Activated T-cell treated with anti-CD3 and anti-CD28 coated beads, Interleukin-2, amount 50 U/mL, for 24 hours (primary cell): ENCODE results near the gene MACROD2.

Source experiments
- DNase-seq: peaks from one replicate; pipeline ENCODE4 v3.0.0-alpha.2; 2020
- H3K27ac Mint-ChIP-seq: 2 replicates; pipeline ENCODE4 v1.8.0; 2020; ENCODE audit warnings: mild to moderate bottlenecking, mixed read lengths
- H3K27me3 Mint-ChIP-seq: 2 replicates; pipeline ENCODE4 v1.8.0; 2020; ENCODE audit warnings: mixed read lengths
- H3K36me3 Mint-ChIP-seq: 2 replicates; pipeline ENCODE4 v1.8.0; 2020; ENCODE audit warnings: low read depth, mixed read lengths
- H3K4me1 Mint-ChIP-seq: 2 replicates; pipeline ENCODE4 v1.8.0; 2020; ENCODE audit warnings: low read depth, mixed read lengths
- H3K4me3 Mint-ChIP-seq: 2 replicates; pipeline ENCODE4 v1.8.0; 2020; ENCODE audit warnings: mild to moderate bottlenecking, moderate library complexity, mixed read lengths
- H3K9me3 Mint-ChIP-seq: 2 replicates; pipeline ENCODE4 v1.8.0; 2020; ENCODE audit warnings: mixed read lengths

The MACROD2 gene

GRCh38 chr20:15756002-15756753, 1760.9 kb downstream of the MACROD2 start:
- H3K27me3 Mint-ChIP-seq = no peaks in the 10 kb centered on the region

GRCh38 chr20:15756754-15757115, 1761.4 kb downstream of the MACROD2 start:
- no peak overlapping the region for H3K4me3 Mint-ChIP-seq
- peaks cover 5% of the 10 kb centered on the region for H3K9me3 Mint-ChIP-seq
- H3K4me1 Mint-ChIP-seq = no peaks in the 10 kb centered on the region
- H3K27me3 Mint-ChIP-seq = no peaks in the 10 kb centered on the region
- no peak overlapping the region for H3K27ac Mint-ChIP-seq
- H3K36me3 Mint-ChIP-seq = no peaks in the 10 kb centered on the region
- DNase-seq = no peak

More at GRCh38 chr20:15756002-15756753, 1760.9 kb downstream of the MACROD2 start:
- Mint-ChIP-seq H3K9me3 (peaks cover 5% of the 10 kb centered on the region), H3K27ac (no peak overlapping the region), H3K36me3 (no peaks in the 10 kb centered on the region), H3K4me1 (no peaks in the 10 kb centered on the region), H3K4me3 (no peak overlapping the region)
- no peak for DNase-seq

GRCh38 chr20:15759594-15759993, 1764.3 kb downstream of the MACROD2 start:
- H3K9me3 Mint-ChIP-seq = peaks cover 5% of the 10 kb centered on the region
- H3K27ac Mint-ChIP-seq = no peak overlapping the region
- H3K36me3 Mint-ChIP-seq = no peaks in the 10 kb centered on the region
- H3K4me3 Mint-ChIP-seq = no peak overlapping the region
- DNase-seq = no peak
- H3K27me3 Mint-ChIP-seq = no peaks in the 10 kb centered on the region
- H3K4me1 Mint-ChIP-seq = no peaks in the 10 kb centered on the region

- Mint-ChIP-seq H3K4me1 (no peaks in the 10 kb centered on the region), H3K9me3 (peaks cover 5% of the 10 kb centered on the region), H3K27ac (no peak overlapping the region), H3K4me3 (no peak overlapping the region), H3K27me3 (no peaks in the 10 kb centered on the region), H3K36me3 (no peaks in the 10 kb centered on the region)
- no peak for DNase-seq
These were observed 1764.8 kb downstream of the MACROD2 start for GRCh38 chr20:15760001-15760621.

- DNase-seq = no peak
- Mint-ChIP-seq H3K36me3 (no peaks in the 10 kb centered on the region), H3K27ac (no peak overlapping the region), H3K9me3 (no peaks in the 10 kb centered on the region), H3K4me3 (no peak overlapping the region), H3K27me3 (no peaks in the 10 kb centered on the region), H3K4me1 (no peaks in the 10 kb centered on the region)
These were observed 1768.0 kb downstream of the MACROD2 start for GRCh38 chr20:15763366-15763765.

- Mint-ChIP-seq H3K4me3 (no peak overlapping the region), H3K36me3 (no peaks in the 10 kb centered on the region), H3K27me3 (no peaks in the 10 kb centered on the region), H3K27ac (no peak overlapping the region), H3K4me1 (no peaks in the 10 kb centered on the region), H3K9me3 (no peaks in the 10 kb centered on the region)
- no peak for DNase-seq
These were observed 1772.3 kb downstream of the MACROD2 start for GRCh38 chr20:15767586-15767985.

- no peaks in the 10 kb centered on the region for H3K9me3 Mint-ChIP-seq
- H3K27me3 Mint-ChIP-seq = no peaks in the 10 kb centered on the region
- no peak overlapping the region for H3K27ac Mint-ChIP-seq
- H3K4me1 Mint-ChIP-seq = no peaks in the 10 kb centered on the region
- no peaks in the 10 kb centered on the region for H3K36me3 Mint-ChIP-seq
- no peak for DNase-seq
- H3K4me3 Mint-ChIP-seq = no peak overlapping the region
These were observed 1772.9 kb downstream of the MACROD2 start for GRCh38 chr20:15767999-15768741.

GRCh38 chr20:15772826-15773225, 1777.5 kb downstream of the MACROD2 start:
- H3K9me3 Mint-ChIP-seq = peaks cover 2% of the 10 kb centered on the region
- no peak for DNase-seq
- no peaks in the 10 kb centered on the region for H3K4me1 Mint-ChIP-seq
- H3K4me3 Mint-ChIP-seq = no peak overlapping the region
- no peaks in the 10 kb centered on the region for H3K27me3 Mint-ChIP-seq
- no peak overlapping the region for H3K27ac Mint-ChIP-seq
- no peaks in the 10 kb centered on the region for H3K36me3 Mint-ChIP-seq

GRCh38 chr20:15774926-15775325, 1779.6 kb downstream of the MACROD2 start:
- Mint-ChIP-seq H3K27ac (no peak overlapping the region), H3K9me3 (peaks cover 2% of the 10 kb centered on the region), H3K36me3 (no peaks in the 10 kb centered on the region), H3K4me3 (no peak overlapping the region), H3K27me3 (no peaks in the 10 kb centered on the region), H3K4me1 (no peaks in the 10 kb centered on the region)
- DNase-seq = no peak

- no peak for DNase-seq
- Mint-ChIP-seq H3K27ac (no peak overlapping the region), H3K36me3 (no peaks in the 10 kb centered on the region), H3K9me3 (peaks cover 2% of the 10 kb centered on the region), H3K4me1 (no peaks in the 10 kb centered on the region), H3K4me3 (no peak overlapping the region), H3K27me3 (no peaks in the 10 kb centered on the region)
These were observed 1781.6 kb downstream of the MACROD2 start for GRCh38 chr20:15776770-15777466.

- H3K36me3 Mint-ChIP-seq = no peaks in the 10 kb centered on the region
- DNase-seq = no peak
- H3K9me3 Mint-ChIP-seq = peaks cover 6% of the 10 kb centered on the region
- no peaks in the 10 kb centered on the region for H3K27me3 Mint-ChIP-seq
- no peak overlapping the region for H3K27ac Mint-ChIP-seq
- H3K4me1 Mint-ChIP-seq = no peaks in the 10 kb centered on the region
- H3K4me3 Mint-ChIP-seq = no peak overlapping the region
These were observed 1788.7 kb downstream of the MACROD2 start for GRCh38 chr20:15784020-15784419.

GRCh38 chr20:15789079-15789478, 1793.8 kb downstream of the MACROD2 start:
- Mint-ChIP-seq H3K27ac (no peak overlapping the region), H3K4me1 (no peaks in the 10 kb centered on the region), H3K4me3 (no peak overlapping the region), H3K36me3 (no peaks in the 10 kb centered on the region), H3K9me3 (peaks cover 2% of the 10 kb centered on the region), H3K27me3 (no peaks in the 10 kb centered on the region)
- no peak for DNase-seq

GRCh38 chr20:15792855-15793254, 1797.5 kb downstream of the MACROD2 start:
- Mint-ChIP-seq H3K4me3 (no peak overlapping the region), H3K27me3 (no peaks in the 10 kb centered on the region), H3K9me3 (peaks cover 4% of the 10 kb centered on the region), H3K36me3 (no peaks in the 10 kb centered on the region), H3K4me1 (no peaks in the 10 kb centered on the region), H3K27ac (no peak overlapping the region)
- no peak for DNase-seq

- Mint-ChIP-seq H3K9me3 (peaks cover 4% of the 10 kb centered on the region), H3K4me1 (no peaks in the 10 kb centered on the region), H3K36me3 (no peaks in the 10 kb centered on the region), H3K27ac (no peak overlapping the region), H3K4me3 (no peak overlapping the region), H3K27me3 (no peaks in the 10 kb centered on the region)
- no peak for DNase-seq
These were observed 1799.1 kb downstream of the MACROD2 start for GRCh38 chr20:15794409-15794808.
